ENCODE measurements around the gene CYSRT1.

CYSRT1 gene

DNA sequence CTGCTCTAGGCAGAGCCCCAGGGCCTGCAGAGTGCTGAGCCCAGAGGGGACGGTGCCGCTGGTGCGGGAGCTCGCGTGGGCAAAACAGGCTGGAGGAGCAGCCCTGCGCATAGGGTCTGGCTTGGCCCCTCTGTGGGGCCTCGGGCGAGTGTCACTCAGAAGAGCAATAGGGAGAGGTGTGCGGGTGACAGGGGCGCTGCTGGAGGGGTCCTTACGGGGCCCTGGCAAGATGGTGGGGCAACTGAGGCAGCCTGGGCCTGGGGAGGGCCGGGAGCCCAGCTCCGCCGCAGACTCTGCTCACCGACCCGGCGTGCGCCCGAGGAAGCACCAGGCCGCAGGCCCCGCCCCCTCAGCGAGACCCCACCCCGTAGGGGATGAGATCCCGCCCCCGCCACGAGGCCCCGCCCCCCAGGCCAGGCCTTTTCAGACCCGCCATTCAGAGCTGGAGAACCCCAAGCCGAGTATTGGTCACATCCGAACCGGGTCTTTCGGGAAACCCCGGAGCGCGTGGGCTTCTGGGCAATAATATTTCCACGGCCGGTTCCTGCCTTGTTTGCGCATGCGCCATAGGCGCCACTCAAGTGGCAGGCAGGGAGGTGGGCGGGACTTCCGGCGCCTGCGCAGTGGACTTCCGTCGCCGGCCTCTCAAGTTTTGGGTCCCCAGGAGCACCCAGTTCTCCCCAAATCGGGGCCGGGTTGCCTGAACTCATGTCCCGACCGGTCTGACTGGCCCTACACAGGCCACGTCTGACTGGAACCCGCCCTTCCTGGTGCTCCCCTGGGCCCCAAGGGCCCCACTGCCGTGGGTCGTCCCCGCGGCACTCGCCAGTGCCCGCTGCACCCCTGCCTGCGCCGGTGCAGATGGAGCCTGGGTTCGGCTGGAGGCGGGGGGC is 1.6 kb upstream of the CYSRT1 start:
- Histone ChIP-seq H3K27me3 (ENCODE audit: control insufficient read depth in 5 of 5, insufficient read depth in 4 of 5, low read length in 5 of 5) (peaks cover 5 to 18% (median 14%) of the 10 kb centered on the region in 5 donors), H3K4me1 (ENCODE audit: control insufficient read depth in 5 of 5, insufficient read depth in 5 of 5, low read length in 5 of 5) (peaks cover 0 to 25% (median 20%) of the 10 kb centered on the region in 5 donors), H3K9ac (ENCODE audit: low read length in 5 of 5) (peak overlapping the region; percentile 48 to 96 (median 92))

GRCh38 chr9:137225699-137226331 is 841 bp downstream of the CYSRT1 start:
- no peak overlapping the region for H3K27ac ChIP-seq (ENCODE audit: low read depth, low read length)

More for the DNA sequence above, 1.6 kb upstream of the CYSRT1 start:
- no peaks in the 10 kb centered on the region for H3K36me3 ChIP-seq (ENCODE audit: control insufficient read depth in 5 of 5, insufficient read depth in 5 of 5, low read length in 5 of 5)
- H3K27ac ChIP-seq (ENCODE audit: low read depth, low read length): peak overlapping the region; percentile 80
- H3K4me3 ChIP-seq (ENCODE audit: low read depth in 1 of 5, low read length in 5 of 5): peak overlapping the region in 4 of 5 donors; percentile 71 to 81 (median 78)
- no peaks in the 10 kb centered on the region for H3K9me3 ChIP-seq (ENCODE audit: control insufficient read depth in 5 of 5, low read length in 5 of 5)

GRCh38 chr9:137226338-137227053 is 1.5 kb downstream of the CYSRT1 start:
- H3K9me3 ChIP-seq (ENCODE audit: control insufficient read depth in 5 of 5, low read length in 5 of 5): no peaks in the 10 kb centered on the region
- no peak overlapping the region for H3K27ac ChIP-seq (ENCODE audit: low read depth, low read length)
- H3K27me3 ChIP-seq (ENCODE audit: control insufficient read depth in 5 of 5, insufficient read depth in 4 of 5, low read length in 5 of 5): peaks cover 29 to 47% (median 46%) of the 10 kb centered on the region in 5 donors
- no peaks in the 10 kb centered on the region for H3K36me3 ChIP-seq (ENCODE audit: control insufficient read depth in 5 of 5, insufficient read depth in 5 of 5, low read length in 5 of 5)
- H3K9ac ChIP-seq (ENCODE audit: low read length in 5 of 5): no peak overlapping the region
- H3K4me3 ChIP-seq (ENCODE audit: low read depth in 1 of 5, low read length in 5 of 5): no peak overlapping the region
- H3K4me1 ChIP-seq (ENCODE audit: control insufficient read depth in 5 of 5, insufficient read depth in 5 of 5, low read length in 5 of 5): peaks cover 0 to 18% (median 17%) of the 10 kb centered on the region in 5 donors

More at GRCh38 chr9:137225699-137226331, 841 bp downstream of the CYSRT1 start:
- Histone ChIP-seq H3K27me3 (ENCODE audit: control insufficient read depth in 5 of 5, insufficient read depth in 4 of 5, low read length in 5 of 5) (peaks cover 24 to 41% (median 39%) of the 10 kb centered on the region in 5 donors), H3K9ac (ENCODE audit: low read length in 5 of 5) (no peak overlapping the region), H3K4me1 (ENCODE audit: control insufficient read depth in 5 of 5, insufficient read depth in 5 of 5, low read length in 5 of 5) (peaks cover 0 to 20% (median 18%) of the 10 kb centered on the region in 5 donors), H3K36me3 (ENCODE audit: control insufficient read depth in 5 of 5, insufficient read depth in 5 of 5, low read length in 5 of 5) (no peaks in the 10 kb centered on the region), H3K4me3 (ENCODE audit: low read depth in 1 of 5, low read length in 5 of 5) (no peak overlapping the region), H3K9me3 (ENCODE audit: control insufficient read depth in 5 of 5, low read length in 5 of 5) (no peaks in the 10 kb centered on the region)

- Histone ChIP-seq H3K9me3 (ENCODE audit: control insufficient read depth in 5 of 5, low read length in 5 of 5) (no peaks in the 10 kb centered on the region), H3K27me3 (ENCODE audit: control insufficient read depth in 5 of 5, insufficient read depth in 4 of 5, low read length in 5 of 5) (peaks cover 37 to 55% (median 52%) of the 10 kb centered on the region in 5 donors), H3K4me1 (ENCODE audit: control insufficient read depth in 5 of 5, insufficient read depth in 5 of 5, low read length in 5 of 5) (peaks cover 0 to 15% (median 14%) of the 10 kb centered on the region in 5 donors), H3K36me3 (ENCODE audit: control insufficient read depth in 5 of 5, insufficient read depth in 5 of 5, low read length in 5 of 5) (no peaks in the 10 kb centered on the region), H3K4me3 (ENCODE audit: low read depth in 1 of 5, low read length in 5 of 5) (no peak within 1 kb of the TSS), H3K9ac (ENCODE audit: low read length in 5 of 5) (no peak within 1 kb of the TSS), H3K27ac (ENCODE audit: low read depth, low read length) (no peak within 1 kb of the TSS)
These were observed 2.3 kb downstream of the CYSRT1 start, which contains the start of gene RNF224 for GRCh38 chr9:137227054-137227852. TSS of gene RNF224 (plus strand) at chr9:137227502. CDS start at chr9:137228336, 834 bp downstream.

DNA sequence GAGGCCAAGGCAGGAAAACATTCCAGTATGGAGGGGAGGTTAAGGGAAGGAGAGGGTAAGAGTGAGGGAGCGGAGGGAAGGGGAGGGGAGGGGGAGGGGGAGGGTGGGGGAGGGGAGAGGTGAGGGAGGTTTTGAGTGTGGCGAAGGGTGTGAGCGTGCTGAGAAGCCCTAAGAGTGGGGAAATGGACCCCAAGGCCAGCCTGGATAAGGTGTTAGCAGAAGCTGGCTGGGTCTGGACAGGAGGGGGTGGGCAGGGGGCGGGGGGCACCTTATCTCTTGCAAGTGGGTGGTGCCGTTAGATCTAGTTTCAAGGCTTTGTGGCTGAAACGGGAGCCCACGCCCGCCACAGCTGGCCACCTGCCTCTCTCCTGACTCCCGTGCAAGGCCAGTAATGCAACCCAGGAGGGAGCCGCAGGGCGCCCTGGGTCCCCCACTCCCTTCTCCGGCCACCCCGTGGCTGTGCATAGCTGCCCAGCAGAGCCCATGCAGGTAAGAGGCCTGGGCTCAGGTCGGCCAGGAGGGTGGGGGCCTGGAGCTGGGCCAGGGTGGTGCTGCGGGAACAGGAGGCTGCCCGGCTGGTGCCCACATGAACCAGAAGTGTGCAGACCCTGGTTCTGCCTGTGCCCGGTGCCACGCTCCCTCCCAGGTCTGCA is 3.0 kb downstream of the CYSRT1 start:
- Histone ChIP-seq H3K9ac (ENCODE audit: low read length in 5 of 5) (no peak overlapping the region), H3K9me3 (ENCODE audit: control insufficient read depth in 5 of 5, low read length in 5 of 5) (no peaks in the 10 kb centered on the region), H3K4me3 (ENCODE audit: low read depth in 1 of 5, low read length in 5 of 5) (no peak overlapping the region), H3K36me3 (ENCODE audit: control insufficient read depth in 5 of 5, insufficient read depth in 5 of 5, low read length in 5 of 5) (no peaks in the 10 kb centered on the region), H3K27me3 (ENCODE audit: control insufficient read depth in 5 of 5, insufficient read depth in 4 of 5, low read length in 5 of 5) (peaks cover 40 to 59% (median 57%) of the 10 kb centered on the region in 5 donors), H3K4me1 (ENCODE audit: control insufficient read depth in 5 of 5, insufficient read depth in 5 of 5, low read length in 5 of 5) (peaks cover 0 to 10% (median 9%) of the 10 kb centered on the region in 5 donors), H3K27ac (ENCODE audit: low read depth, low read length) (no peak overlapping the region)

GRCh38 chr9:137228506-137228967 is 3.6 kb downstream of the CYSRT1 start:
- no peak overlapping the region for H3K9ac ChIP-seq (ENCODE audit: low read length in 5 of 5)
- peaks cover 43 to 64% (median 61%) of the 10 kb centered on the region in 5 donors for H3K27me3 ChIP-seq (ENCODE audit: control insufficient read depth in 5 of 5, insufficient read depth in 4 of 5, low read length in 5 of 5)
- H3K27ac ChIP-seq (ENCODE audit: low read depth, low read length): no peak overlapping the region
- peaks cover 0 to 7% (median 7%) of the 10 kb centered on the region in 5 donors for H3K4me1 ChIP-seq (ENCODE audit: control insufficient read depth in 5 of 5, insufficient read depth in 5 of 5, low read length in 5 of 5)
- H3K9me3 ChIP-seq (ENCODE audit: control insufficient read depth in 5 of 5, low read length in 5 of 5): no peaks in the 10 kb centered on the region
- H3K36me3 ChIP-seq (ENCODE audit: control insufficient read depth in 5 of 5, insufficient read depth in 5 of 5, low read length in 5 of 5): no peaks in the 10 kb centered on the region
- no peak overlapping the region for H3K4me3 ChIP-seq (ENCODE audit: low read depth in 1 of 5, low read length in 5 of 5)

DNA sequence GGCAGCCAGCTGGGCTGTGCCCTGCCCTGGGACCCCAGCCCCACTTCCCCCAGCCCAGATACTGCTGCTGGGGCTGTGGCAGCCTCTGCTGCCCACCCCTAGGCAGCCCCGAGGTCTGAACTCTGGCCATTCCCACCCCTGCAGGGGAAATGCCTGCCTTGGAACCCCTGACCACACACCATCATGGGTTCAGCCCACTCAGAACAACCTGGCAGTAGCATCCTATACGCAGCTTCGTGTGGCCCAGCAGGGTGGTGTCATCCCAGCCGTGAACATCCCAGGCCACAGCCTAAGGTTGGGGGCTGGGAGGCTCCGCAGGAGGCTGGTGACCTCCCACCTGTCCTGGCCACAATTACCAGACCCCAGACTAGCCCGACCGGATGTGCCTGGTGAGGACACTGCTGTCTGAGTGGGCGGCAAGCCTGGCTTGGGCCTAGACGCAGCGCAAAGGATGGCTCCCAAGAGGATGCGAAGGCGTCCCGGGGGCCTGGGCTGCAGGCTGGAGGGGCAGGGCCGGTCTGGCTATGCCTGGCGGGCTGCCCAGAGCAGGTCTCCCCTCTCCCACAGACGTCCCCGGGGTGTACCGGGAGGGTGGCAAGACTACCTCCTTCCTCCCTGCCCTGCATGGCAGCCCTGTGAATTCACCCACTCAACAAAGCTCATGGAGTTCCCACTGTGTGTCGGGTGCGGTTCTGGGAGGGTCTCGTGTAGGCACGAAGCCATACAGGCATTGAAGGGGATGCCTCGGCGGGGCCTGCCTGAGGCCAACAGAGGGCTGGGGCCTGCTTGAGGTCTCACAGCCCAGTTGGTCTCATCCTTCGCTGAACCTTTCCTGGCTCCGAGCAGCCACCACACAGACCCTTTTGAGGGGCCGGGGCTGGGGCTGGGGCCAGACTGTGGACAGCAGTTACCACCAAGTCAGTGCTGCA is 4.3 kb downstream of the CYSRT1 start:
- Histone ChIP-seq H3K27me3 (ENCODE audit: control insufficient read depth in 5 of 5, insufficient read depth in 4 of 5, low read length in 5 of 5) (peaks cover 45 to 67% (median 64%) of the 10 kb centered on the region in 5 donors), H3K4me1 (ENCODE audit: control insufficient read depth in 5 of 5, insufficient read depth in 5 of 5, low read length in 5 of 5) (peaks cover 0 to under 1% (median under 1%) of the 10 kb centered on the region in 5 donors), H3K36me3 (ENCODE audit: control insufficient read depth in 5 of 5, insufficient read depth in 5 of 5, low read length in 5 of 5) (no peaks in the 10 kb centered on the region), H3K4me3 (ENCODE audit: low read depth in 1 of 5, low read length in 5 of 5) (no peak overlapping the region), H3K9ac (ENCODE audit: low read length in 5 of 5) (no peak overlapping the region), H3K9me3 (ENCODE audit: control insufficient read depth in 5 of 5, low read length in 5 of 5) (no peaks in the 10 kb centered on the region), H3K27ac (ENCODE audit: low read depth, low read length) (no peak overlapping the region)

- Histone ChIP-seq H3K4me1 (ENCODE audit: control insufficient read depth in 5 of 5, insufficient read depth in 5 of 5, low read length in 5 of 5) (no peaks in the 10 kb centered on the region), H3K27ac (ENCODE audit: low read depth, low read length) (no peak overlapping the region), H3K4me3 (ENCODE audit: low read depth in 1 of 5, low read length in 5 of 5) (no peak overlapping the region), H3K36me3 (ENCODE audit: control insufficient read depth in 5 of 5, insufficient read depth in 5 of 5, low read length in 5 of 5) (no peaks in the 10 kb centered on the region), H3K9me3 (ENCODE audit: control insufficient read depth in 5 of 5, low read length in 5 of 5) (no peaks in the 10 kb centered on the region), H3K9ac (ENCODE audit: low read length in 5 of 5) (no peak overlapping the region), H3K27me3 (ENCODE audit: control insufficient read depth in 5 of 5, insufficient read depth in 4 of 5, low read length in 5 of 5) (peaks cover 53 to 76% (median 70%) of the 10 kb centered on the region in 5 donors)
These were observed 5.1 kb downstream of the CYSRT1 start for GRCh38 chr9:137229903-137230704.
